SK-N-MC (cell line): ENCODE measurements around the gene ATP5F1D.
A peak's percentile ranks its signal among the peaks of the same experiment; 100 is the strongest.
"Not testable (repeated sequence)": the region's sequence is repeated elsewhere in the genome, so short reads cannot be mapped to it uniquely, and the experiment has no call there.

Source experiments
- DNase-seq: peaks from one replicate; pipeline ENCODE4 v3.0.0-alpha.2; 2011; ENCODE audit warnings: low read depth, low spot score
- H3K27ac ChIP-seq: fragments of 200-600 bp; sonication (generic); 2 replicates; pipeline ENCODE4 v1.5.1; 2016; ENCODE audit warnings: mixed run types
- H3K36me3 ChIP-seq: fragments of 200-600 bp; sonication (generic); 2 replicates; pipeline ENCODE4 v1.6.1; 2017; ENCODE audit warnings: antibody characterized with exemption, low read length, mixed read lengths; ENCODE audit not compliant: insufficient read depth
- H3K4me3 ChIP-seq: fragments of 200-600 bp; sonication (generic); 2 replicates; pipeline ENCODE4 v1.5.1; 2016
- H3K9ac ChIP-seq: fragments of 200-600 bp; sonication (generic); 2 replicates; pipeline ENCODE4 v1.8.0; 2017; ENCODE audit warnings: mixed run types, mixed read lengths; ENCODE audit not compliant: insufficient read length
- H3K9me3 ChIP-seq: fragments of 200-600 bp; sonication (generic); 2 replicates; pipeline ENCODE4 v1.6.1; 2017; ENCODE audit warnings: low read depth, mild to moderate bottlenecking, antibody characterized with exemption, low read length, moderate library complexity, mixed read lengths
- EZH2 ChIP-seq: fragments of 200-600 bp; sonication (generic); IDR thresholded peaks from one replicate; pipeline ENCODE4 v1.6.1; 2017; ENCODE audit warnings: antibody characterized with exemption
- FOXP2 ChIP-seq: optimal IDR thresholded peaks from 2 replicates; pipeline ENCODE3; 2011; ENCODE audit warnings: mild to moderate bottlenecking, moderate library complexity; ENCODE audit not compliant: insufficient read depth; ENCODE audit errors: extremely low read length, control extremely low read depth
- POLR2AphosphoS5 ChIP-seq: IDR thresholded peaks from 2 replicates; pipeline ENCODE4 v1.6.1; 2012; ENCODE audit warnings: mild to moderate bottlenecking, low read depth, low read length, borderline replicate concordance

ATP5F1D gene

GRCh38 chr19:1241417-1242095 lies at the start of gene ATP5F1D:
TSS of gene ATP5F1D (plus strand) at chr19:1241751. CDS start at chr19:1241851, 100 bp downstream.
- Histone ChIP-seq H3K4me3 (peak within 1 kb of the TSS; percentile 81), H3K9me3 (no peaks in the 10 kb centered on the region), H3K36me3 (no peaks in the 10 kb centered on the region), H3K9ac (peak within 1 kb of the TSS; percentile 94), H3K27ac (0 out of 2 replicates have a peak within 1 kb of the TSS, but pooled peaks have one; percentile 29)
- no peak for DNase-seq
- no peak for TF ChIP-seq EZH2
- TF ChIP-seq POLR2AphosphoS5: peak; percentile 55; the same call in 1 of the 2 replicates

GRCh38 chr19:1199531-1199930 lies 42.0 kb upstream of the ATP5F1D start:
- Histone ChIP-seq H3K9ac (no peak overlapping the region), H3K9me3 (no peaks in the 10 kb centered on the region), H3K36me3 (no peaks in the 10 kb centered on the region), H3K4me3 (no peak overlapping the region), H3K27ac (no peak overlapping the region)
- TF ChIP-seq POLR2AphosphoS5: no peak
- no peak for TF ChIP-seq EZH2
- no peak for TF ChIP-seq FOXP2
- no peak for DNase-seq

GRCh38 chr19:1200614-1201013 lies 40.9 kb upstream of the ATP5F1D start:
- not testable (repeated sequence) for H3K36me3 ChIP-seq, H3K9ac ChIP-seq, H3K27ac ChIP-seq, DNase-seq, H3K9me3 ChIP-seq, H3K4me3 ChIP-seq

- TF ChIP-seq EZH2 (no peak), POLR2AphosphoS5 (peak; percentile 53; the same call in 1 of the 2 replicates), FOXP2 (peak; percentile 84)
- Histone ChIP-seq H3K9ac (peak within 1 kb of the TSS; percentile 79), H3K36me3 (peaks cover 5% of the 10 kb centered on the region; the same call in 1 of the 2 replicates), H3K9me3 (no peaks in the 10 kb centered on the region), H3K4me3 (peak within 1 kb of the TSS; percentile 87), H3K27ac (peak within 1 kb of the TSS; percentile 72; the same call in 1 of the 2 replicates)
- peak; percentile 40 for DNase-seq
Measured at GRCh38 chr19:1205114-1206099, 36.1 kb upstream of the ATP5F1D start, which contains the start of gene STK11. TSS of gene STK11 (plus strand) at chr19:1205778. CDS start at chr19:1206914, 1,136 bp downstream.

GRCh38 chr19:1206150-1206863 lies 35.2 kb upstream of the ATP5F1D start:
- DNase-seq: no peak
- H3K27ac ChIP-seq: no peak overlapping the region

GRCh38 chr19:1206864-1207450 lies 34.6 kb upstream of the ATP5F1D start:
- H3K9me3 ChIP-seq: no peaks in the 10 kb centered on the region
- peak overlapping the region; percentile 87 for H3K4me3 ChIP-seq
- no peak overlapping the region for H3K27ac ChIP-seq
- H3K9ac ChIP-seq: peak overlapping the region; percentile 79
- H3K36me3 ChIP-seq: peaks cover 5% of the 10 kb centered on the region; the same call in 1 of the 2 replicates
- DNase-seq: no peak
- no peak for TF ChIP-seq POLR2AphosphoS5
- no peak for TF ChIP-seq EZH2

More at GRCh38 chr19:1206150-1206863, 35.2 kb upstream of the ATP5F1D start:
- Histone ChIP-seq H3K9me3 (no peaks in the 10 kb centered on the region), H3K4me3 (peak overlapping the region; percentile 87), H3K36me3 (peaks cover 5% of the 10 kb centered on the region; the same call in 1 of the 2 replicates), H3K9ac (peak overlapping the region; percentile 79)
- no peak for TF ChIP-seq EZH2
- TF ChIP-seq POLR2AphosphoS5: no peak
- TF ChIP-seq FOXP2: no peak

GRCh38 chr19:1208830-1209229 lies 32.7 kb upstream of the ATP5F1D start:
- not testable (repeated sequence) for DNase-seq, H3K36me3 ChIP-seq, H3K27ac ChIP-seq

GRCh38 chr19:1210227-1210538 lies 31.4 kb upstream of the ATP5F1D start:
- Histone ChIP-seq H3K9me3 (no peaks in the 10 kb centered on the region), H3K9ac (no peak overlapping the region), H3K27ac (0 out of 2 replicates have a peak overlapping the region, but pooled peaks have one; percentile 36), H3K4me3 (no peak overlapping the region), H3K36me3 (peaks cover 9% of the 10 kb centered on the region; the same call in 1 of the 2 replicates)
- DNase-seq: no peak
- TF ChIP-seq EZH2 (no peak), FOXP2 (no peak), POLR2AphosphoS5 (no peak)

More at GRCh38 chr19:1208830-1209229, 32.7 kb upstream of the ATP5F1D start:
- H3K4me3 ChIP-seq, H3K9me3 ChIP-seq, H3K9ac ChIP-seq: not testable (repeated sequence)
